SW 1271 (cell line): ENCODE results near the gene FGA.

Experiments used
- DNase-seq, 2 experiments: peaks; one replicate each; lab custom pipeline; 2025; lab: John Stamatoyannopoulos, UW

Gene FGA

DNA sequence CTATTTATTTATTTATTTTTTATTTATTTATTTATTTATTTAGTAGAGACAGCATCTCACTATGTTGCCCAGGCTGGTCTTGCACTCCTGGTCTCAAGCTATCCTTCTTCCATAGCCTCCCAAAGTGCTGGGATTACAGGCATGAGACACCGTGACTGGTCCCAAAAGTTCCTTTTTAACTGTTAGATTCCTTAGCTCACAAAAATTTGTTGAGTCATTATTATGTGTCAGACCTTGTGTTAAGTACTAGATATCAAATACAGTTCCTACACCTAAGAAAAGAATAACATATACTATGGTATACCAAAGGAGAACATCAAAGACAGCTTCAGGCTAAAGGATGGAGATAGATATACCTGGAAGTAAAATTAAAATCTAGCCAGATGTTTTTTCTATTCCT is 11.6 kb downstream of the FGA start:
- DNase-seq = no peak

DNA sequence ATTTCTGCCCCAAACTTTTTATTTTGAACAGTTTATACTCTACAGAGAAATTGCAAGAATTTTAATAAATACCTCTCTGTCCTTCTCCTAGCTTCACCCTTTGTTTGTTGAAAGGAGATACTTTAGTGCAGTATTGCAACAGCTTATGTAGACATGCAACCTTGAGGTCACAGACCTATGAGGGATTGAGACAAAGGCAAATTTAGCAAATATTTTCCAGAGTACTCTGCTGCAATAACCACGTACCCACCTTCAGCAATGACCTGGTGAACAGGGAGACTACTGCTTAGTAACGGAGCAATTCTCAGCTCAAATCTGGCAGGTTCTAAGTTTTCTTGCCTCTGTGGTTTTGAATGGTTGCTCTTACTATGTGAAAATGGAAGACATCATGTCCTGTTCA is 13.2 kb downstream of the FGA start:
- DNase-seq = no peak

DNA sequence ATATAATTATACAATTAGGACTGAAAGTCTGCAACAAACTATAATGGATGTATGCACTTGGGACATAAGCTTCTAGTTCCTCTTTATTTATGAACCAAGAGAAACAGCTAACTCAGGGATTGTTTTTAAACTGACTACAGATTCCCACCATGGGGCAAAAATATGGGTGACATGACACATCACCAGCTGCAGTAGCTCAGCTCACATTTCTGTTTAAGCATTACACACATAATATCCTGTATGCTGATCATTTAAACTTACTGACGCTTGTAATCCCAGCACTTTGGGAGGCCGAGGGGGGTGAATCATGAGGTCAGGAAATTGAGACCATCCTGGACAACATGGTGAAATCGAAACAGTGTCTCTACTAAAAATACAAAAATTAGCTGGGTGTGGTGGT is 16.2 kb downstream of the FGA start:
- no peak for DNase-seq

DNA sequence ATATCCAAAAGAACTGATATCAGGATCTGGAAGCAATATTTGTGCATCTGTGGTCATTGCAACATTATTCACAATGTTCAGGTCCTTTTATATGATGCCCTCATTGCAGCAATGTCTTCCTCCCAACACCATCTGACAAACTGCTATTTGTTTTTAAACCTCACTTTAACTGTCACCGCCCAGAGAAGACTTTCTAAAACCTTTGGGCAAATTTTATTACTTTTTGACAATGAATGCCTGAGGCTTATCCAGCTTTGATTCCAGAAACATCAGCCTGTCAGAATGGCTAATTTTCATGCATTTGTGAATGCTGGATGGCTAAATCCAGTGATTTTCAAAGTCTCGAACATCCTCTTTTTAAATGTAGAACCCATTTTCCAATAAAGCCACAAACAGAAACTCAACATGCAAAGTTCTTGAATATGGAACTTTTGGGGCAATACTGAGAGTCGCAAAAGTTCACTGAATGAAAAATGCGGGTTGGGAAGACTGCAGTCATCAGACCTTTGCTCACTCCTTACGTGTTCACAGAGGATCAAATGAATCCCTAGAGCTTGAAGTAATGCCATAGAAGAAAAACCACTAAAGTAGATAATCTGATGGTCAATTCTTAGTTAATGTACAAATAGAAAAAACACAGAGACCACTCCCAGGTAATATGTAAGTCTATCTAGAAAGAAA is 17.2 kb downstream of the FGA start:
- no peak for DNase-seq

DNA sequence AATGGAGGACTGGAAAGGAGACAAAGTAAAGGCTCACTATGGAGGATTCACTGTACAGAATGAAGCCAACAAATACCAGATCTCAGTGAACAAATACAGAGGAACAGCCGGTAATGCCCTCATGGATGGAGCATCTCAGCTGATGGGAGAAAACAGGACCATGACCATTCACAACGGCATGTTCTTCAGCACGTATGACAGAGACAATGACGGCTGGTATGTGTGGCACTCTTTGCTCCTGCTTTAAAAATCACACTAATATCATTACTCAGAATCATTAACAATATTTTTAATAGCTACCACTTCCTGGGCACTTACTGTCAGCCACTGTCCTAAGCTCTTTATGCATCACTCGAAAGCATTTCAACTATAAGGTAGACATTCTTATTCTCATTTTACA is 21.0 kb downstream of the FGA start:
- DNase-seq = no peak

DNA sequence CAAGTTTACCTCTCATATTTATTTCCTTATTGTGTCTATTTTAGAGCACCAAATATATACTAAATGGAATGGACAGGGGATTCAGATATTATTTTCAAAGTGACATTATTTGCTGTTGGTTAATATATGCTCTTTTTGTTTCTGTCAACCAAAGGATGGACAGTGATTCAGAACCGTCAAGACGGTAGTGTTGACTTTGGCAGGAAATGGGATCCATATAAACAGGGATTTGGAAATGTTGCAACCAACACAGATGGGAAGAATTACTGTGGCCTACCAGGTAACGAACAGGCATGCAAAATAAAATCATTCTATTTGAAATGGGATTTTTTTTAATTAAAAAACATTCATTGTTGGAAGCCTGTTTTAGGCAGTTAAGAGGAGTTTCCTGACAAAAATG is 21.5 kb downstream of the FGA start:
- no peak for DNase-seq

DNA sequence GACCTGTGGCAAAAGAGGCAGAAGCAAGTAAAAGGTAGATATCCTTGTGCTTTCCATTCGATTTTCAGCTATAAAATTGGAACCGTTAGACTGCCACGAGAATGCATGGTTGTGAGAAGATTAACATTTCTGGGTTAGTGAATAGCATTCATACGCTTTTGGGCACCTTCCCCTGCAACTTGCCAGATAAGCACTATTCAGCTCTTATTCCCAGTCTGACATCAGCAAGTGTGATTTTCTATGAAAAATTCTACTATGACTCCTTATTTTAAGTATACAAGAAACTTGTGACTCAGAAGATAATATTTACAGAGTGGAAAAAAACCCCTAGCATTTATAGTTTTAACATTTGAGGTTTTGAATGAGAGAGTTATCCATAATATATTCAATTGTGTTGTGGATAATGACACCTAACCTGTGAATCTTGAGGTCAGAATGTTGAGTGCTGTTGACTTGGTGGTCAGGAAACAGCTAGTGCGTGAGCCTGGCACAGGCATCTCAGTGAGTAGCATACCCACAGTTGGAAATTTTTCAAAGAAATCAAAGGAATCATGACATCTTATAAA is 23.8 kb downstream of the FGA start:
- DNase-seq = no peak

DNA sequence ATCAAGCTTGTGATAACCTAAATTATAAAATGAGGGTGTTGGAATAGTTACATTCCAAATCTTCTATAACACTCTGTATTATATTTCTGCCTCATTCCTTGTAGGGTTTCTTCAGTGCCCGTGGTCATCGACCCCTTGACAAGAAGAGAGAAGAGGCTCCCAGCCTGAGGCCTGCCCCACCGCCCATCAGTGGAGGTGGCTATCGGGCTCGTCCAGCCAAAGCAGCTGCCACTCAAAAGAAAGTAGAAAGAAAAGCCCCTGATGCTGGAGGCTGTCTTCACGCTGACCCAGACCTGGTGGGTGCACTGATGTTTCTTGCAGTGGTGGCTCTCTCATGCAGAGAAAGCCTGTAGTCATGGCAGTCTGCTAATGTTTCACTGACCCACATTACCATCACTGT is 24.8 kb downstream of the FGA start:
- no peak for DNase-seq

DNA sequence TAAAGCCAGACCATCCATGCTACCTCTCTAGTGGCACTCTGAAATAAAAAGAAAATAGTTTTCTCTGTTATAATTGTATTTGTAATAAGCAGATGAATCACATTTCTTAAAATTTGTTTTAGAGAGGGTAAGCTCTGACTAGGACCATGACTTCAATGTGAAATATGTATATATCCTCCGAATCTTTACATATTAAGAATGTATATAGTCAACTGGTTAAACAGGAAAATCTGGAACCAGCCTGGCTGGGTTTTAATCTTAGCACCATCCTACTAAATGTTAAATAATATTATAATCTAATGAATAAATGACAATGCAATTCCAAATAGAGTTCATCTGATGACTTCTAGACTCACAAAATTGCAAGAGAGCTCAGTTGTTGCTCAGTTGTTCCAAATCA is 26.2 kb downstream of the FGA start:
- no peak for DNase-seq

DNA sequence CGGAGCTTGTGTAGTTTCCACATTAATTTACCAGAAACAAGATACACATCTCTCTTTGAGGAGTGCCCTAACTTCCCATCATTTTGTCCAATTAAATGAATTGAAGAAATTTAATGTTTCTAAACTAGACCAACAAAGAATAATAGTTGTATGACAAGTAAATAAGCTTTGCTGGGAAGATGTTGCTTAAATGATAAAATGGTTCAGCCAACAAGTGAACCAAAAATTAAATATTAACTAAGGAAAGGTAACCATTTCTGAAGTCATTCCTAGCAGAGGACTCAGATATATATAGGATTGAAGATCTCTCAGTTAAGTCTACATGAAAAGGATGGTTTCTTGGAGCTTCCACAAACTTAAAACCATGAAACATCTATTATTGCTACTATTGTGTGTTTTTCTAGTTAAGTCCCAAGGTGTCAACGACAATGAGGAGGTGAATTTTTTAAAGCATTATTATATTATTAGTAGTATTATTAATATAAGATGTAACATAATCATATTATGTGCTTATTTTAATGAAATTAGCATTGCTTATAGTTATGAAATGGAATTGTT is 27.8 kb downstream of the FGA start, which contains the start of gene FGB:
Gene FGB, plus strand, starts transcription at position 315 of the 558 bp plus-strand sequence. Its CDS starts 8 bp downstream, at position 323.
- DNase-seq = no peak

DNA sequence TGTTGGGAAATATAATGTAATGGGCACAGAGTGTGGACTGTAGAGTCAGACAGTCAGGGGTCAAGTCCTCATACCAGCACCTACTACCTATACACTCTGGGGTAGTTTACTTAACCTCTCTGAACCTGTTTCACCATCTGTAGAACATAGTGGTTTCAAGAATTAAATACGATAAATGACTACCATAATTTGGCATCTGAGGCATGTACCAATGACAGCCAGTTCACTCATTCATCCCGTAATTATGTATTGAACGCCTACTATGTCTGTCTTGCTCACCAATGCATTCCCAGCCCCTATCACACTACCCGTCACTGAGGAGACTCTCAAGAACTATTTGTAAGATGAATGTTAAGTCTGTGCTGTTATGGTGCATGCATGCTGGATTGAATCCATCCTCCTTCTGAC is 29.7 kb downstream of the FGA start:
- no peak for DNase-seq

DNA sequence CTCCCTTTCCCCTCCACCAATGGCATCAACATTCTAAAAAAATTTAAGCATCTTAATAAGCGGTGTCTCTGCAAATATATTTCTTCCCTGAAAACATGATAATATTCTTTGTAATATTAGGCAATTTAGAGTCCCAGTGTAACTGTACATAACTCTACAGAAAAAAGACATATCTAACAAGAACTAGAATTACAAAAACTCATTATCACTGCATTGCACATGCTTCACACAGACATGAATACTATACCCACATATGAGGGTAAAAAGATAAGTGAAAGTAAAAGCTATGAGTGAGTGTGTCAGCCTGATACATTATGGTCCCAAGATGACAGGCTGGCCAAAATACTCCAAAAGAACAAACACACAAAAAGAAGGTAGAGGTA is 30.1 kb downstream of the FGA start:
- no peak for DNase-seq

DNA sequence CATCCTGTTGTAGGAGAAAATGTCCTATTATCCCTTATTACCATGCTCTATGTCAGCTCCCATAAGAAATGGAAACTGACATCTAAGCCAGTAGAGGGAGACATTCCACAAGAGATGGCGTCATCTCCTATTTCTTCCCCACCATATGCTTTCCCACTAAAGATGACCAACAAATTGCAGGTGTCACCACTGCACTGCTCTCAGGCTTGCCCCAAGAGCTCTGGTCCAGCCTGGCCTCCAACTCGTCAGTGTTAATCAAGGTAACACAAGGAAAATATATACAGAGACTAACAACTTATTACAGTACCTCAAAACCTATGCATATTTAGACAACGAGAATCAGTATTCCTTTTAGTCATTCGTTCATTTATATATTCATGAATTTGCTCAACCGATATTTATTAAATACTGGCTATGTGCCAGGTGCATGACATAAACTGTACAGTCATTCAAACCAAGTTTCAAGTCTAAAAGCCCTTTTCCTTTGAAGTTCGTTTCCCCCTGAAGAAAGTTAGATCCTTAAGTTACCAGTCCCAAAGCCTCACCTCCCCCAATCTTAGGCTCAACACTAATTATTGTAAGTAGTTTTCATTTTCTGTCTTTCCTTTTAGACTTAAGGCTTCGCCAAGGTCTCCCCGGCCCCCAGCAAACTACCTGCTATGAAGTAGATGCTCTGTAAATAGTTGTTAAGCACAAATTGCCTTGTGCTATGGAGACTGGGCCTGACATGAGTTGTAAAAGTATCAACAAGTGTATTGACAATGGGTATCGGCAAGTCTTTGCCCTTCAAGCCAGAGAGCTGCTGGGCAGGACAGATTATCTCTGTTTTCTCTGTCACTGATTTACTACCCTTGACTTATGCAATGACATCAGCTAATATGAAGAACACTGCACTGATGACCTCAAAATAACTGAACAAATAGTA is 30.8 kb downstream of the FGA start:
- peak in 1 of 2 experiments; percentile 2 for DNase-seq

DNA sequence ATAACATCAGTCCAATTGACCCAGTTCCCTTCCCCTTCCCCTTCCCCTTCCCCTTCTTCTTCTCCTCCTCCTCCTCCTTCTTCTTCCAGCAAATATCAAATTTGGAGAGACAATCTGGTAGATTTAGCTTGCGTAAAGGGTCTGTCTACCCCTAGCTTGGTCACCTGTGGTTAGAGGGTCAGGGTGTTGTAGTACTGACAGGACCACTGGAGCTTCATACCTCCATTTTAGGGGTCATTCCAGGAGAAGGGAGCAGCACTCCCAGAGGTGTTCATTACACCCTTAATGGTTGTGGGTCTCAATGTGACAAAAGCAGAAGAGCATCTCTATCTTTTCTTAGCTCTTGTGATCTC is 31.4 kb downstream of the FGA start:
- no peak for DNase-seq

DNA sequence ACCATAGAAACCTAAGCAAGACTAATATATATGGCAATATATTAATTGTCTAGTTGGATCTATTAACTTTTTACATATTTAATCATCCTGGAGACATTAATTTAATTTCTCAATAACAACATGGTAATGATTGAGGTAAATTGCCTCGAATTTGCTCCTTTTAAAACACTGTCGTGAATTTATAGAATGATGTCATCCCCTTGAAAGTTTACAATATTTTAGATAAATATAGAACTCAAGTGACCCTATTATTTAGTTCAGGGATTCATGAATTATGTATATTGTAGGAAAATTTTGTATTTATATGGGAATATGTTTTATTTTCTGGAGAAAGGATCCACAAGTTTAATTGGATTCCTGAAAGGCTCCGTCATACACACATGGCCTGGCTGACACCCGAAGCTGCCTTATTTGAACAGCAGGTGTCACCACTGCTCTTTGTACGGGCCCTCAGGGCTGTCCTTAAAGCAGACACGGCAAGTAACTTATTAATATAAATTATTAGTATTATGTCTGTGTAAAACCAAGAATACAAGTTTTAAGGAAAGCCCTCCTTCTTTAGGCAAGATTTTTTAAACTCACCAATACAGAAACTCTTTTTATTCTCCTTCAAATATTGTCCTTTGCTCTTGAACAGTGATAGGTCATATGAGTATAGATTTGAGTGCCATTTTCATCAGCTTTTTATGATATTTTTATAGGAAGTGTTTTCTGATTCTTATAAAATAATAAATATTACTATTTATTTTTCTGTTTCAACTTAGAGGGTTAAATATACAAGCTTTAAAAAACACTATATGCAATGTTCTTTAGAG is 38.5 kb downstream of the FGA start:
- peak in 1 of 2 experiments; percentile 63 for DNase-seq

DNA sequence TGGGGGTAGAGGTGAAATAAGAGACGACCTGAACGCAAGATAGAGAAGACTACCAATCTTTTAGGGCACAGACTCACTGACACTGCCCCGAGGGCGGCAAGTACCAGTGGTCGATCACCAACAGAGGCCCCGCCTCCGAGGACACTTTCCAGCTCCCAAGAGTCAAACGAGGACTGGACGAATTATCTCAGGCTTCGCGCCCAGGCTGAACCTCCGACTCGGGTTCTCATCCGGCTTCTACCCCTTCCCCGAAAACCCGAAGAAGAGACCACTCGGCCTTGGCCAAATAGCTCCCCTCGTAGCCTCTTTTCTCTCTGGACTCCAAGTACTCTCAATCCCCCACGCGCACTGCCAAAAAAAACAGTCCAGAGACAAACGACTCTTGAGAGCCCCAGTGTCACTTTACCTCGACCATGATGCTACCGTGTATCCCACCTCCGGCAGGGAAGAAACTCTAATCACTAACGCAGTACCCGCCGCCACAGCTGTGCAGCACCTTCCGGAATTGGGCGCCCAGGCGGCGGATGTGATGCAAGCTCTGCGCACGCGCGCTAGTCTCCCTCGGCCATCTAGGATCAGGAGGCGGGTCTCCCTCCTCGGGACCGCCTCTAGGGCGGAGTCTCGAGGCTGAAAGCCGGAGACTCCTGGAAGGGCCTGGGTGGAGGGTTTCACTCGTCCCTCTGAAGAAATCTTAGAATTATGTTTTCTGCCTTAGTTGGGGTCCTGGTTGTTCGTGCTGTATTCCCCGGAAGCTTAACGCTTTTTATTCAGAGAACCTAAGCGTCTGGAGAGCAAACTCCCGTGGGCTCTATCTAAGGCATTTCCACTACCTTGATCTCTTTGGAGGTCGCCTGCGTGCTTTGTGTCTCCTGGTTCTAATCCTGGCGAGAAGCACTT is 40.4 kb downstream of the FGA start, which contains the start of gene PLRG1:
Gene PLRG1, minus strand, starts transcription at position 507 of the 897 bp plus-strand sequence. Its CDS starts 92 bp downstream, at position 415.
- DNase-seq = peak; percentile 62 to 84

DNA sequence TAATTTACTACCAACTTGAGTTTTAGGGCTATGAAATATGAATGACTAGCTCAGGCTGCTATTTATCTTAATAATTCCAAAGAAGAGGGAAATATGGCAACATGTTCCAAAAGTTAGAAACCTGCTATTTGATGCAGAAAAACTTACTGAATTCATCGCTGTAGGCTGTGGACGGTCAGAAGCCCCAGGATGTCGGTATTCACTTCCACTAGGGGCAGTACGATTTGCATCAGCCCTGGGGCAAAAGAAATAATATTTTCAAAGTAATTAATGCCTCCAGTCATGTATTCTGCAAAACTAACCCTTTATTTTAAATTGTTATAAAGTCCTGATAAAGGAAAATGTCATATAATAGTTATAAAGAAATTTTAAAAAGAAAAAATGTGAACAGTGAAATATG is 44.9 kb downstream of the FGA start:
- no peak for DNase-seq

DNA sequence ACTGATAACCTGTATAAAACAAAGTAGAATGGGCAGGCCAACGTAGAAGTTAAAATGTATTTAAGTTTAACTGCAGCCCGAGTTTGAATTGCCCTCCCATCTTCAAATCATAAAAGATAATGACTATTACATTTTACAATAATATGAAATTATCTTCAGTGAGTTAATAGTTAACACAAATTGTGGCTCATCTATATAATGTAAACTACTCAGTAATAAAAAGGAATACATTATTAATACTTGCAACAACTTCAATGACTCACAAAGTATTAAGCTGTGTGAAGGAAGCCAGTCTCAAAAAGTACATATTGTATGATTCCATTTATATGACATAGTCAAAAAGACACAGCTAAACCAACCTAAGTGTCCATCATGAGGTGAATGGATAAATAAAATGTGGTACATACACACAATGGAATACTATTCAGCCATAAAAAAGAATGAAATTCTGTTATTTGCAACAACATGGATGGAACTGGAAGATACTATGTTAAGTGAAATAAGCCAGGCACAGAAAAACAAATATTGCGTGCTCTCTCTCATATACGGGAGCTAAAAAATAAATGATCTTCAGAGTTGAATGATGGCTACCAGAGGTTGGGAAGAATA is 48.2 kb downstream of the FGA start:
- no peak for DNase-seq
